NCI-H345 treated with DMSO at 0.1 percent for 48 hours (cell line): ENCODE measurements around the gene ZNF335.
"Not testable (repeated sequence)": the region's sequence is repeated elsewhere in the genome, so short reads cannot be mapped to it uniquely, and the experiment has no call there.

ENCODE experiments used
- DNase-seq: peaks from one replicate; lab custom pipeline; 2025; ENCODE audit not compliant: unreplicated experiment; lab: John Stamatoyannopoulos, UW

Gene ZNF335

DNA sequence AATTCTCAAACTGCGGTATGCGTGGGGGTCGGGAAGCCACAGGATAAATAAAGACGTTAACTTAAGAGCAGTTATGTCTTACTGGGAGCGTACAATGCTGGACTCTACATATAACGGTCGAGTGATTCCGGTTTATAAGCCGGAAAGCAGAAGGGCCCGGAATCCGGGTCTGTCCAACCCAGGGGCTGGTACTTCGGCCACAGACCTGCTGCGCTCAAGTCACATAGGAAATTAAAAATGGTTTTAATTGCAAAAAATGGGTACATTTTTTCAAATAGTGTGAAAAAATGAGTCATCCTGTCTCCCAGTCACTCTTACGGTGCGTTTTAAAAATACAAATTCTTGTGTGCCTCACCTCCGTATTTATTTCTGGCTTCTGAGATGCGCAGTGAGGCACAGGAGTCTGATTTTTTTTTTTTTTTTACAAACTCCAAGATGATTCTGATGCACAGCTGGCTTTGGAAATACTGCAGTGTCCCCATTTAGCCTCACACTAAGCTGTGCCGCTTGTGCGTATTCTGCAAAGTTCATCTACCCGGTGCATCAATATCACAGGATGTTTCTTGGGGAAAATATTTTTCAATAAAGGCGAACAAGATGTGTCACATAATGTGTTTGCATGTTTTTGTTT, 36.5 kb downstream of the ZNF335 start:
- DNase-seq, result no peak

DNA sequence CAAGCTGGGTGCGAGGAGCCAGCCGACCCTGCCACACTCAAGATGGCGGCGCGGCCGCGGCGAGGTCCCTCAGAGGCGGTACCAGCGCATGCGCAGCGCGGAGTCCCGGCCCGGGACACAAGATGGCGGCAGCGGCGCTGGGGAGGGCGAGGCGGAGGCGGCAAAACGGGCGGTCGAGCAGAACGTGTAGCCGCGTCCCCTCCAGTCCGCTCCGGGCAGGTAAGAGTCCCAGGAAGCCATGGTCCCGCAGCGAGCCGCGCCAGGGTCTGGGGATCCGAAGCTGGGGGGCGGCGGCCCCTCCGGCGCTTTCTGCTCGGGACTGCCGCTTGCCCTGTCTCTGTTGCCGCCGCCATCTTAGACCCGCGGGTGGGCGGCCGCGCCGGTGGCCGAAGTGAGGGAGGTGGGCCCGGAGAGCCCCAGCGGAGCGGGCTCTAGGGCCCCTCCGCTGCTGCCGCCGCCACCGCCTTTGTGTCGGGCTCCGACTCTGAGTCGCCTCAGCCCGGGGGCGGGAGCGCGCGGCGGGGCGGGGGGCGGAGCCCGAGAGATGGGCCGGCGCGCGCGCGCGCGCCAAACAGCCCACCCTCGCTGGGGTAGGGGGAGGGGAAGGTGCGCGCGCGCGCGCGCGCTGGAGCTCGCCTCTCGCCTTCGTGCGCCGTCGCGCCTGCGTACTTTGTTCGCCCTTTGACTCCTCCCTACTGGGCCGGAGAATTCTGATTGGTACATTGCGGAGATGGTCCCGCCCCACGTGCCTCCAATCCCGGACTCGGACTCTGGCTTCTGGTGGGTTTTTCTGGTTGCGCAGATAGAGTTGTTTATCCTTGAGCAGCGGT, 37.2 kb downstream of the ZNF335 start, which contains the start of gene PCIF1:
Gene PCIF1 (plus strand): TSS at position 98 of the 830 bp plus-strand sequence. CDS start 4,317 bp downstream, outside the sequence.
- peak; percentile 97 for DNase-seq

DNA sequence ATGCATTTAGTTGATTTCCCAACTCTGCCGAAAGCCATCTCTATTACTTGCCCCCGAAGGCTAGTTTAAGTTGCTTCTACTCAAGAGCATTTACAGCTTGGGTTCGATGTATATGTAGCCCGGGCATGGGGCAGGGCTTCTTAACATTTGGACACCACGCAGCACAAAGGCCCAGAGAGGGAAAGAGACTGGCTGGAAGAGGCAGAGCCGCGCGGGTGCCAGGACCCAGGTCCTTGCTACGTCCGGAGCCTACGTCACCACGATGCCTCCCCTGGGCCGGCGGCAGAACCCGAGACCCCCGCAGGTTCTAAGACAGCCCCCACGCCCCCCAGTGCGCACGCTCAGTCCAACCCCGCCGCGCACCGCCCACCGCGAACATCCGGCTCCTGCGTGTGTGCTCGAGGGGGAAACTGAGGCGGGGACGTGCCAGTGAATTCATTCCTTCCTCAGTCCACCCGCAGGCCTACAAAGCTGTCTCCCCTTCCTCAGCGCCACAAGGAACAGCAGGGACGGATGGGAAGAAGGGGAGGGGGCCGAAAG, 37.9 kb downstream of the ZNF335 start:
- DNase-seq, result peak; percentile 85

GRCh38 chr20:45933266-45934045, 38.5 kb downstream of the ZNF335 start:
- peak; percentile 92 for DNase-seq

DNA sequence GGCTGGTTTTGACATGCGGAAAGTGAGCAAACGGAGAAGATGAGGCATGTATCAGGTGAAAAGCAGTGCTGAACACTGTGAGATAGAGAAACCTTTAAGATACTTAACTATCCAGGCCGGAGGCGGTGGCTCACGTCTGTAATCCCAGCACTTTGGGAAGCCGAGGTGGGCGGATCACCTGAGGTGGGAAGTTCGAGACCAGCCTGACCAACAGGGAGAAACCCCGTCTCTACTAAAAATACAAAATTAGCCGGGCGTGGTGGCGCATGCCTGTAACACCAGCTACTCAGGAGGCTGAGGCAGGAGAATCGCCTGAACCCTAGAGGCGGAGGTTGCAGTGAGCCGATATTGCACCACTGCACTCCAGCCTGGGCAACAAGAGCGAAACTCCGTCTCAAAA, 40.3 kb downstream of the ZNF335 start:
- DNase-seq, result not testable (repeated sequence)

GRCh38 chr20:45927071-45927878, 44.7 kb downstream of the ZNF335 start:
- DNase-seq, result no peak

GRCh38 chr20:45926731-45927070, 45.3 kb downstream of the ZNF335 start:
- DNase-seq, result no peak

GRCh38 chr20:45925821-45926506, 46.0 kb downstream of the ZNF335 start:
- no peak for DNase-seq

DNA sequence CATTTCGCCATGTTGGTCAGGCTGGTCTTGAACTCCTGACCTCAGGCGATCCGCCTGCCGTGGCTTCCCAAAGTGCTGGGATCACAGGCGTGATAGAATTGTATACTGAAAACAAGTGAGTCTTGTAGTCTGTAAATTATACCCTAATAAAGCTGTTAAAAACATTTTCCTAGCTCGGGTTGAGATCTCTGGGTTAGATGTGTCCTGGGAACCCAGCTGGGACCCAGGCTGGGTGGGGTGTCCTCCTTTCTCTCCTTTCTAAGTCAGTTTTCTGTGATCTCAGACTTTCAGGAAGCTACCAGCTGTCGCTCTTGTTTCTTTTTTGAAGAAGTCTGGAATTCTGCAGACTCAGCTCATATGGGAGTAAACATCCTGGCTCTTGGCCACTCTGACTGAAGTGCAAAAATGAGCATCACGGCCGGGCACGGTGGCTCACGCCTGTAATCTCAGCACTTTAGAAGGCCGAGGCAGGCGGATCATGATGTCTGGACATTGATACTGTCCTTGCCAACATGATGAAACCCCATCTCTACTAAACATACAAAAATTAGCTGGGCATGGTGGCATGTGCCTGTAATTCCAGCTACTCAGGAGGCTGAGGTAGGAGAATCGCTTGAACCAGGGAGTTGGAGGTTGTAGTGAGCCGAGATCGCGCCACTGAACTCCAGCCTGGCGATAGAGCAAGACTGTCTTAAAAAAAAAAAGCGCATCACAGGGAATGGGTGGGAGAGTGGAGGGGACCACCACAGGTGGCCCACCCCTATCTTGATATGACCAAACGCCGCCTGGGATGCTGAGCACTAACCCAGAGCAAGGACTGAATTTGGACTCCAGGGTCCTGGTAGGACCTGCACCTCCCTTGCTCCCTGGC, 47.4 kb downstream of the ZNF335 start:
- DNase-seq, result no peak

- DNase-seq, result no peak
Measured at GRCh38 chr20:45921337-45922189, 50.4 kb downstream of the ZNF335 start.

DNA sequence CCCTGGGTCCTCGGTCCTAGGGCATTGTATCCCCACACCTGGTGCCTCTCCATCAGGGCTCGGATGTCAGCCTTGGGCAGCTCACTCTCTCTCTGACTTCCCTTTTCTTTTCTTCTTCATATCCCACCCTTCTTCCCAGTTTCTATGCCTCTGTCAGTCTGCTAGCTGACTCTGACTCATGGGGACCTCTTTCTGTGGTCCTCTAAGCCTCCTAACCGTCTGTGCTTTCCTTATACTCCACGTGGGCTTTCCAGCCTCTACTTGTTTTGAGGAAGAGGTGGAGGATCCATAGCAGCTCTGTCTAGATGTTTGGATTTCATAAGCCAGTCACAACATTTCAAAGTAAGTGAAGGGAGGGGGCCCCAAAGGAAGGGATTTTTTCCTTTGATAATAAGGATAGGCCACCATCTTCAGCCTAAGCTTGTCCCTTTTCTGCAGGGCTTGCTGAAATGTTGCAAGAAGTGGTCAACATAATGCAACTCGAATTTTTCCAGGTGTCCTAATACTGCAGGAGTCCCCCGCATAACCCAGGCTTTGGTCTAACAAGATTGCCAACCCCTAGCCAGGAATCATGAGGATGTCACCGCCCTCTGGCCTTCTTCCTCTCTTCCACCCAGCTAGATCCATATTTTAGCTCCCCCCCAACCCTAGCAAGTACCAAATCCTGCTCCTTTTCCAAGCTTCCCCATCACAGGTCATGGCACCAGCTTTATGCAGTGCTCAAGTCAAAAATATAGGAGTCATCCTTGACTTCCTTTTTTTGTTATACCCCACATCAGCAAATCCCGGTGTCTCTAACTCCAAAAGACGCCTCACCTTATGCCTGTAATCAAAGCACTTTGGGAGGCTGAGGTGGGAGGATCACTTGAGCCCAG, 51.3 kb downstream of the ZNF335 start:
- DNase-seq, result no peak

DNA sequence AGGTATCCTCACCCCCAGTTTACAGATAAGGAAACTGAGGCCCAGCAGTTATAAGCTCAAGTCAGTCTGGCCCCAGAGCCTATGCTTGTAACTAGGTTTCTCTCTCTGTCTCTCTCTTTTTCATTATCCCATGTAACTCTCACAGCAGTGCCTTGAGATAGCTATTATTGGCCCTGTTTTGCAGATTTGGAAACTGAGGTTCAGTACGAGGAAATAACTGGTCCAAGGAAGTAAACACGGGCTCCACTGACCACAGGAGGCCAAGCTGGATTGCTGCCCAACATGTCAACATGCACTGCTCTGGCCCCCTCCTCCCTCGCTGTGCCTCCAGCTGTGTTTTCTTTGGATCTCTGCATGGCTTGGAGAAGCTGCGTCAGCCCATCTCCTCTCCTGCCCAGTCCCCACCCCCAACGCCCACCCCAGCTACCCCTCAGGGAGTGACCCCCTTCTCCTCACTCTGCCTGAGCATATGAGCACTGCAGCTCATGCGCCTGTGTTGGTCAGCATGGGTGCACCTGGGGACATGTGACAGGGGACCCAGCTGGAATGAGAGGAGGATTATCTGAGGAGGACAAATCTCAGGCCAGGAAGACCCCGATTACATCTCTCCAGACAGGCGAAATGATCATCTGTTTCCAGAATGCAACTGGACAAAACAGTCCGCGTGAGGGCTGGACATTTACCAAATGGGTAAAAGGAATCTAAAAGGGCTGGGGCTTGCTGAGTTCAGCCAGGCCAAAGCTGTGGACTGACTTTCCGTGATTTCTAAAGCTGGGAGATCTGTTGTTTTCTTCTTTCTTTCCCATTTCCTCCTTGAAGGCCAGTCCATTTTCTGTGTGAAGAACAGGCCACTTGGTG, 52.2 kb downstream of the ZNF335 start:
- no peak for DNase-seq

- DNase-seq, result no peak
Measured at GRCh38 chr20:45918779-45919537, 53.0 kb downstream of the ZNF335 start.

DNA sequence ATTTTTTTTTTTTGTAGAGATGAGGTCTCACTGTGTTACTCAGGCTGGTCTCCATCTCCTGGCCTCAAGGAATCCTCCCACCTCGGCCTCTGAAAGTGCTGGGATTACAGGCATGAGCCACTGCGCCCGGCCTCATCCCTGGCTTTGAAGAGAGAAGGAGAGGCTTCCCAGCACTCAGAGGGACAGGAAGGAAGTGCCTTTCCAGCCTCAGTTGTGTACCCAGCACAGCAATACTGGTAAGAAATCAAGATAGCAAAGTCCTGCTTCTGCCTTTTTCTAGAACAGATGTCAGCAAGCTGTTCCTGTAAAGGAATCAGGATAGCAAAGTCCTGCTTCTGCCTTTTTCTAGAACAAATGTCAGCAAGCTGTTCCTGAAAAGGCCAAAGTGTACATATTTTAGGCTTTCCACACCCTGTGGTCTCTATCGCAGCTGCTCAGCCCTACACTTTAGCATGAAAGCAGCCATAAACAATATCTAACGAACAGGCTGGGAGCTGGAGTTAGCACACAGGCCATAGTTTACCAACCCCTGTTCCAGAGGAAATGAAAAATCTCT, 53.7 kb downstream of the ZNF335 start:
- DNase-seq, result no peak

- DNase-seq, result no peak
Measured at GRCh38 chr20:45917790-45918141, 54.2 kb downstream of the ZNF335 start.
